ENCODE data around the gene FOXL3. TPM values are rescaled to one million over a fixed set of nuclear protein-coding genes. Genes with fewer than 3 reads are reported as not detected.

The FOXL3 gene
- total RNA-seq, 4 donors from 2014 or later: not detected

GRCh38 chr7:325051-325798 is 35.3 kb downstream of the FOXL3 start:
- no peak for ATAC-seq
- in situ Hi-C loops (cut with MboI; ENCODE audit: low sequenced_read_pairs in 4 of 4) (loop anchor here in 2 of 4 donors (10.0 kb wide), 2 partner anchors 410 to 450 kb away; no protein-coding TSS in a partner anchor), intact Hi-C loops (cut with DNase I; ENCODE audit: low total_unique reads) (loop anchor here (10.0 kb wide), 1 partner anchor 550 kb away; the partner anchor contains the start of gene GET4)
- no peak for DNase-seq
- Histone ChIP-seq H3K9me3 (no peaks in the 10 kb centered on the region), H3K4me1 (no peaks in the 10 kb centered on the region), H3K27ac (no peak overlapping the region), H3K36me3 (no peaks in the 10 kb centered on the region), H3K4me3 (no peak overlapping the region), H3K27me3 (peaks cover 0 to 2% (median 0%) of the 10 kb centered on the region in 3 donors)
- no peak for TF ChIP-seq POLR2A (IDR thresholded peaks at IDR 0.05)
- no peak for TF ChIP-seq CTCF (IDR thresholded peaks at IDR 0.05 in 4 of 5, conservative IDR thresholded peaks at IDR 0.05 in 1 of 5)

- Histone ChIP-seq H3K36me3 (no peaks in the 10 kb centered on the region), H3K9me3 (no peaks in the 10 kb centered on the region), H3K27ac (no peak overlapping the region), H3K27me3 (peaks cover 0 to 2% (median 0%) of the 10 kb centered on the region in 3 donors), H3K4me3 (no peak overlapping the region), H3K4me1 (no peaks in the 10 kb centered on the region)
- TF ChIP-seq POLR2A (IDR thresholded peaks at IDR 0.05): no peak
- no peak for TF ChIP-seq CTCF (IDR thresholded peaks at IDR 0.05 in 4 of 5, conservative IDR thresholded peaks at IDR 0.05 in 1 of 5)
- intact Hi-C loops (cut with DNase I; ENCODE audit: low total_unique reads) (loop anchor here (10.0 kb wide), 1 partner anchor 549 kb away; the partner anchor contains the start of gene GET4), in situ Hi-C loops (cut with MboI; ENCODE audit: low sequenced_read_pairs in 4 of 4) (loop anchor here in 2 of 4 donors (10.0 kb wide), 2 partner anchors 409 to 449 kb away; no protein-coding TSS in a partner anchor)
- no peak for ATAC-seq
- DNase-seq: no peak
Observed at GRCh38 chr7:325811-326210, 35.8 kb downstream of the FOXL3 start.

GRCh38 chr7:326273-326672 is 36.3 kb downstream of the FOXL3 start:
- Histone ChIP-seq H3K36me3 (no peaks in the 10 kb centered on the region), H3K4me1 (no peaks in the 10 kb centered on the region), H3K27me3 (peaks cover 0 to 2% (median 0%) of the 10 kb centered on the region in 3 donors), H3K27ac (no peak overlapping the region), H3K9me3 (no peaks in the 10 kb centered on the region), H3K4me3 (no peak overlapping the region)
- intact Hi-C loops (cut with DNase I; ENCODE audit: low total_unique reads): loop anchor here (10.0 kb wide), 1 partner anchor 549 kb away; the partner anchor contains the start of gene GET4
- no peak for TF ChIP-seq POLR2A (IDR thresholded peaks at IDR 0.05)
- TF ChIP-seq CTCF (IDR thresholded peaks at IDR 0.05 in 4 of 5, conservative IDR thresholded peaks at IDR 0.05 in 1 of 5): no peak
- no peak for ATAC-seq
- no peak for DNase-seq
- in situ Hi-C loops (cut with MboI; ENCODE audit: low sequenced_read_pairs in 4 of 4): loop anchor here in 2 of 4 donors (10.0 kb wide), 2 partner anchors 409 to 449 kb away; no protein-coding TSS in a partner anchor

- Histone ChIP-seq H3K36me3 (no peaks in the 10 kb centered on the region), H3K27ac (no peak overlapping the region), H3K9me3 (no peaks in the 10 kb centered on the region), H3K4me1 (no peaks in the 10 kb centered on the region), H3K4me3 (no peak overlapping the region), H3K27me3 (no peaks in the 10 kb centered on the region)
- TF ChIP-seq CTCF (IDR thresholded peaks at IDR 0.05 in 4 of 5, conservative IDR thresholded peaks at IDR 0.05 in 1 of 5) (no peak), POLR2A (IDR thresholded peaks at IDR 0.05) (no peak)
- DNase-seq (no peak), ATAC-seq (no peak)
- intact Hi-C loops (cut with DNase I; ENCODE audit: low total_unique reads) (loop anchor here (10.0 kb wide), 1 partner anchor 548 kb away; the partner anchor contains the start of gene GET4), in situ Hi-C loops (cut with MboI; ENCODE audit: low sequenced_read_pairs in 4 of 4) (loop anchor here in 2 of 4 donors (10.0 kb wide), 2 partner anchors 408 to 448 kb away; no protein-coding TSS in a partner anchor)
Observed at GRCh38 chr7:326809-327232, 36.9 kb downstream of the FOXL3 start.
